SU-DHL-6 (cell line): ENCODE results near the gene MAP3K20.

ENCODE experiments used
- H2AFZ ChIP-seq: fragments of 200-600 bp; sonication (generic); 2 replicates; pipeline ENCODE4 v1.6.1; 2014; ENCODE audit warnings: low read depth, mild to moderate bottlenecking, moderate library complexity, mixed read lengths, antibody characterized with exemption, low read length; ENCODE audit not compliant: severe bottlenecking
- H3F3A ChIP-seq: fragments of 200-600 bp; shearing (Covaris generic); 2 replicates; pipeline ENCODE4 v1.6.0; 2016; ENCODE audit warnings: antibody characterized with exemption, mild to moderate bottlenecking; ENCODE audit not compliant: insufficient read depth
- H3K27ac ChIP-seq: fragments of 200-600 bp; sonication (generic); 2 replicates; pipeline ENCODE4 v1.5.1; 2016; ENCODE audit warnings: low read depth, mild to moderate bottlenecking, low read length, moderate library complexity, mixed read lengths
- H3K27me3 ChIP-seq: fragments of 200-600 bp; sonication (generic), shearing (Covaris generic); 2 replicates; pipeline ENCODE4 v1.6.0; 2014; ENCODE audit warnings: mild to moderate bottlenecking, low read length
- H3K36me3 ChIP-seq: fragments of 200-600 bp; sonication (generic); 2 replicates; pipeline ENCODE4 v1.6.1; 2014; ENCODE audit warnings: mild to moderate bottlenecking, low read length, mixed read lengths
- H3K4me2 ChIP-seq: fragments of 300-600, 200-600 bp; shearing (Covaris generic), sonication (generic); 2 replicates; pipeline ENCODE4 v1.6.0; 2014; ENCODE audit warnings: low read length, low read depth, mild to moderate bottlenecking; ENCODE audit not compliant: poor library complexity, severe bottlenecking
- H3K4me3 ChIP-seq: fragments of 200-600 bp; sonication (generic); 2 replicates; pipeline ENCODE4 v1.5.1; 2014; ENCODE audit warnings: antibody characterized with exemption, low read length, mild to moderate bottlenecking, mixed read lengths; ENCODE audit not compliant: insufficient read depth, poor library complexity, severe bottlenecking
- H3K79me2 ChIP-seq: fragments of 200-600 bp; sonication (generic); 2 replicates; pipeline ENCODE4 v1.6.1; 2014; ENCODE audit warnings: mild to moderate bottlenecking, low read length, moderate library complexity; ENCODE audit not compliant: insufficient read depth
- H3K9ac ChIP-seq: fragments of 200-600 bp; sonication (generic); 2 replicates; pipeline ENCODE4 v1.7.0; 2014; ENCODE audit warnings: mild to moderate bottlenecking, low read length
- H3K9me2 ChIP-seq: fragments of 200-600 bp; sonication (generic); replicated peaks from 2 replicates; pipeline ENCODE4 v1.6.1; 2014; ENCODE audit warnings: low read length; ENCODE audit not compliant: insufficient read depth
- H3K9me3 ChIP-seq: fragments of 200-600 bp; sonication (generic); 2 replicates; pipeline ENCODE4 v1.6.1; 2014; ENCODE audit warnings: low read length, mixed read lengths; ENCODE audit not compliant: insufficient read depth
- H4K20me1 ChIP-seq: fragments of 200-600 bp; sonication (generic); 2 replicates; pipeline ENCODE4 v1.6.1; 2014; ENCODE audit warnings: low read depth, mild to moderate bottlenecking, antibody characterized with exemption, low read length, moderate library complexity, mixed read lengths
- CTCF ChIP-seq: fragments of 200-600 bp; sonication (generic); IDR thresholded peaks from one replicate; pipeline ENCODE4 v1.5.1; 2017; ENCODE audit warnings: antibody characterized with exemption, mild to moderate bottlenecking, low read length, moderate library complexity; ENCODE audit not compliant: insufficient read depth, poor library complexity, severe bottlenecking
- EZH2phosphoT487 ChIP-seq: fragments of 200-600 bp; sonication (generic), shearing (Covaris generic); conservative IDR thresholded peaks from 2 replicates; pipeline ENCODE4 v1.6.1; 2018; ENCODE audit warnings: mild to moderate bottlenecking, antibody characterized with exemption, low read length, moderate library complexity, mixed read lengths

The MAP3K20 gene

GRCh38 chr2:173109253-173110188 lies 33.9 kb downstream of the MAP3K20 start:
- Histone ChIP-seq H3K9ac (no peak overlapping the region), H3K4me2 (no peak overlapping the region), H3K27ac (no peak overlapping the region)

DNA sequence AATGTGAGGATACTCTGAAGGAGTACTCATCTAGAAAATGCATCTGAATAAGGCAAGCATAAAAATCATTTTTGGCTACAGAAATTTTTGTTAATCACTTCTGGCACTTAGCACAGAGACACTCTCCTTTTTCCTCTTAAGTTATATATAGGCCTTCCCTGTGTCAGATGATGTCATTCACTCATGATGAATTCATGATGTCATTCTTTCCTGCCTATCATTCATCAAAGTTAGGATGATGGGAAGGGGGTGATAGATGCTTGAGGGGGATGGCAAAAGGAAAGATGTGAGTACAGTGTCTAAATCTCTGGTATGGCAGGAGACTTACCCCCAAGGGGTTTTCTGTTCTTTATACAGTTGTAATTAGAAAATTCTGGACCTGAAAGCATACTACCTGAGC lies 42.0 kb downstream of the MAP3K20 start:
- H3K27me3 ChIP-seq = no peaks in the 10 kb centered on the region
- no peaks in the 10 kb centered on the region for H3K36me3 ChIP-seq
- no peaks in the 10 kb centered on the region for H3K9me2 ChIP-seq
- no peaks in the 10 kb centered on the region for H3F3A ChIP-seq
- no peak overlapping the region for H2AFZ ChIP-seq
- H3K9ac ChIP-seq = no peak overlapping the region
- H3K79me2 ChIP-seq = no peaks in the 10 kb centered on the region
- no peak overlapping the region for H3K4me3 ChIP-seq
- no peaks in the 10 kb centered on the region for H3K9me3 ChIP-seq
- no peak for TF ChIP-seq CTCF
- TF ChIP-seq EZH2phosphoT487 = no peak
- H4K20me1 ChIP-seq = no peaks in the 10 kb centered on the region
- H3K27ac ChIP-seq = no peak overlapping the region
- H3K4me2 ChIP-seq = no peak overlapping the region

More at GRCh38 chr2:173109253-173110188, 33.9 kb downstream of the MAP3K20 start:
- Histone ChIP-seq H4K20me1 (no peaks in the 10 kb centered on the region), H3K4me3 (no peak overlapping the region), H3K9me3 (no peaks in the 10 kb centered on the region), H3K27me3 (no peaks in the 10 kb centered on the region), H3F3A (no peaks in the 10 kb centered on the region), H3K36me3 (no peaks in the 10 kb centered on the region), H3K9me2 (no peaks in the 10 kb centered on the region), H3K79me2 (no peaks in the 10 kb centered on the region), H2AFZ (no peak overlapping the region)
- TF ChIP-seq CTCF (no peak), EZH2phosphoT487 (no peak)

GRCh38 chr2:173118395-173118794 lies 42.7 kb downstream of the MAP3K20 start:
- no peaks in the 10 kb centered on the region for H3K9me2 ChIP-seq

More at GRCh38 chr2:173118395-173118794, 42.7 kb downstream of the MAP3K20 start:
- H2AFZ ChIP-seq = no peak overlapping the region
- no peak overlapping the region for H3K4me2 ChIP-seq
- no peaks in the 10 kb centered on the region for H4K20me1 ChIP-seq
- H3K79me2 ChIP-seq = no peaks in the 10 kb centered on the region
- H3K9ac ChIP-seq = no peak overlapping the region
- no peak overlapping the region for H3K4me3 ChIP-seq
- no peaks in the 10 kb centered on the region for H3K36me3 ChIP-seq
- H3K27me3 ChIP-seq = no peaks in the 10 kb centered on the region
- TF ChIP-seq EZH2phosphoT487 = no peak
- no peaks in the 10 kb centered on the region for H3F3A ChIP-seq
- H3K9me3 ChIP-seq = no peaks in the 10 kb centered on the region
- H3K27ac ChIP-seq = no peak overlapping the region
